HEK293T (cell line): ENCODE measurements around the gene CADM1.

Experiments used
- BHLHE40 ChIP-seq: fragments of 450-650 bp; IDR thresholded peaks from 2 replicates; pipeline ENCODE4 v1.6.1; 2016; ENCODE audit warnings: mild to moderate bottlenecking, moderate library complexity, borderline replicate concordance
- FOXA1 ChIP-seq: fragments of 450-650 bp; IDR thresholded peaks from 2 replicates; pipeline ENCODE4 v1.6.1; 2016; ENCODE audit warnings: mild to moderate bottlenecking
- FOXK2 ChIP-seq: fragments of 450-650 bp; IDR thresholded peaks from 2 replicates; pipeline ENCODE4 v1.6.1; 2016; ENCODE audit warnings: mild to moderate bottlenecking
- FOXM1 ChIP-seq: fragments of 450-650 bp; IDR thresholded peaks from 2 replicates; pipeline ENCODE4 v1.6.1; 2017; ENCODE audit warnings: mild to moderate bottlenecking, borderline replicate concordance
- LEF1 ChIP-seq: fragments of 450-650 bp; IDR thresholded peaks from 2 replicates; pipeline ENCODE4 v1.6.1; 2017; ENCODE audit warnings: mild to moderate bottlenecking, borderline replicate concordance
- NFRKB ChIP-seq: fragments of 450-650 bp; IDR thresholded peaks from 2 replicates; pipeline ENCODE4 v1.6.1; 2016; ENCODE audit warnings: mild to moderate bottlenecking, moderate library complexity
- SP1 ChIP-seq: fragments of 450-650 bp; IDR thresholded peaks from 2 replicates; pipeline ENCODE4 v1.6.1; 2017
- SUZ12 ChIP-seq: fragments of 450-650 bp; IDR thresholded peaks from 2 replicates; pipeline ENCODE4 v1.6.1; 2016; ENCODE audit warnings: mild to moderate bottlenecking
- ZNF384 ChIP-seq: fragments of 450-650 bp; IDR thresholded peaks from 2 replicates; pipeline ENCODE4 v1.6.1; 2016
- TF ChIP-seq, protein P1 (sequence below): fragments of 450-650 bp; IDR thresholded peaks from 2 replicates; pipeline ENCODE4 v1.6.1; 2016

DNA sequence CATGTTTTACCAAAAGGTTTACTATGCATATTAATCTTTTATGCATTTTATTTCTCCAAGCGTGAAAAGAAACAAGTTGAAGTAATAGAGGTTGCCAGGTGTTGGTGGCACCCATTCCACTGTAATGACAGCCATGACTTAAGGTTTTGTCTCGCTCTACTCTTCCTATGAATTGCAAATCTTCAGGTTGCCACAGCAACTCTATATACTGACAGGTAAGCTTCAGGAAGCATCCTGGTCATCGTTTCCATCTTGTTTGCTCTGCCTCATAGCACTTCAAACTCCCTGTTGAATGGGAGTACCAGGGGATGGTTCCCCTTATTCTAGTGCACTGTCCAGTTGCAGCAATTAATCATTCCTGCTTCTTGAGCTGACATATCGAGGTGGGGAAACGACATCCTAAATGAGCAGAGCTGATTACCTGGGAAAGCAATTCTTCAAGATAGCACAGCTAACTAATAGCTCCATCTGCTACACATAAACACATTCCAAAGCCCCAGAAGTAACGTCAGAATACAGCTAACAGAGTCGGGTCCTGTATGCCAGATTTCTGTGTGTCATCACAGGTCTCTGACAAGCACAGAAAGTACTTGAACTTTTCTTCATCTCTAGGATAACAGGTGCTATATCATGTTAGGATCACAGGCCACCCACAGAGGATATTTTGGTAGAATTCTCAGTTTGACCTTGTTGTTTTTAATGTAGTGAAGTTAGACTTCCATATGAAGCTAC lies 80.3 kb downstream of the CADM1 start:
- no peak for TF ChIP-seq FOXA1
- TF ChIP-seq NFRKB: no peak
- TF ChIP-seq SP1: no peak
- no peak for TF ChIP-seq SUZ12
- no peak for TF ChIP-seq BHLHE40
- TF ChIP-seq, protein P1, sequence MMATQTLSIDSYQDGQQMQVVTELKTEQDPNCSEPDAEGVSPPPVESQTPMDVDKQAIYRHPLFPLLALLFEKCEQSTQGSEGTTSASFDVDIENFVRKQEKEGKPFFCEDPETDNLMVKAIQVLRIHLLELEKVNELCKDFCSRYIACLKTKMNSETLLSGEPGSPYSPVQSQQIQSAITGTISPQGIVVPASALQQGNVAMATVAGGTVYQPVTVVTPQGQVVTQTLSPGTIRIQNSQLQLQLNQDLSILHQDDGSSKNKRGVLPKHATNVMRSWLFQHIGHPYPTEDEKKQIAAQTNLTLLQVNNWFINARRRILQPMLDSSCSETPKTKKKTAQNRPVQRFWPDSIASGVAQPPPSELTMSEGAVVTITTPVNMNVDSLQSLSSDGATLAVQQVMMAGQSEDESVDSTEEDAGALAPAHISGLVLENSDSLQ: peak; percentile 54
- TF ChIP-seq ZNF384: no peak
- no peak for TF ChIP-seq FOXM1
- TF ChIP-seq LEF1: no peak
- no peak for TF ChIP-seq FOXK2
